HEK293 (cell line): ENCODE results near the gene PHAF1.

ENCODE experiments used
- CTCF ChIP-seq: fragments of 450-650 bp; formaldehyde crosslinking; IDR thresholded peaks from 2 replicates; pipeline ENCODE4 v1.5.1; 2016; ENCODE audit warnings: missing biosample characterization, missing genetic modification characterization
- EGR2 ChIP-seq: fragments of 450-650 bp; formaldehyde crosslinking; IDR thresholded peaks from 2 replicates; pipeline ENCODE4 v1.5.1; 2016; ENCODE audit warnings: low read depth, missing biosample characterization, missing genetic modification characterization
- IKZF3 ChIP-seq: fragments of 450-650 bp; IDR thresholded peaks from 2 replicates; pipeline ENCODE4 v1.5.0; 2018; ENCODE audit warnings: missing biosample characterization, mild to moderate bottlenecking, missing genetic modification characterization, moderate library complexity
- ZBTB10 ChIP-seq: fragments of 450-650 bp; formaldehyde crosslinking; IDR thresholded peaks from 2 replicates; pipeline ENCODE4 v1.5.1; 2016; ENCODE audit warnings: missing biosample characterization, missing genetic modification characterization
- ZNF239 ChIP-seq: fragments of 450-650 bp; formaldehyde crosslinking; IDR thresholded peaks from 2 replicates; pipeline ENCODE4 v1.5.1; 2016; ENCODE audit warnings: missing biosample characterization, missing genetic modification characterization

- no peak for TF ChIP-seq EGR2
- TF ChIP-seq CTCF (tag by site-specific recombination), result no peak
- no peak for TF ChIP-seq IKZF3 (tag by site-specific recombination)
- no peak for TF ChIP-seq ZBTB10 (tag by site-specific recombination)
- TF ChIP-seq ZNF239 (tag by site-specific recombination), result no peak
These were observed 37.8 kb downstream of the PHAF1 start for GRCh38 chr16:67147437-67148140.
